ENCODE data around the gene PRUNE2.

Gene PRUNE2

DNA sequence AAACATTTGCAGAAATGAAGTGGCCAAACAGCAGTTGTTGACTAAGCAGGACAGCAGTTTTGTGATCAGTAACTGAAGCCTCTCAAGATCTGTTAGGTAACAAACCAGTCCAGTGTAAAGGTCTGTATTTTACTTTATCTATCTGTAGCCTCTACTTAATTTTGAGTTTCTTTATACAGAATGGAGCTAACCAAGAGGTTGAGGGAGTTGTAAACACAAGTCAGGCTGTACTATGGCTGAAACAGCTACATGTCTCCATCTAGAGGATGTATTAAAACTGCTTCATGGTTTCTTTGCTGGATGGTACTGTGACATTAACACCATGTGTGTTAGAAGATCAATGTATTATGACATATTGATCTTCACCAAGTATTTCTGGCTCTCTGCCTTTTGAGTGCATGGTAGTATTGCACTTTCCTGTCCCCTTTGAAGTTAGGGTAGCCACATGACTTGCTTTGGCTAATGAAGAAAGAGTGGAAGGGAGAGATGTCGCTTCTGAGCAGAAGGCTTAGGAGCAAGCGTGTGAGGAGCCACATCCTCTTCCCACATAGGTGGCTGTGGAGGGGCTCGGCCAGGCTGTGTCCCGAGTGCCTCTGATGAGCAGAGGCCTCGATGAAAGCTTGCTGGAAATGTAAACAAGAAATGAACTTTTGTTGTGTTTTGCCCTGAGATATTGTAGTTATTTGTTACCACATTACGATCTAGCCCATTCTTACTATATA lies 247.2 kb downstream of the PRUNE2 start:
- DNase-seq (ENCODE audit: low read depth in 2 of 2): no peak

DNA sequence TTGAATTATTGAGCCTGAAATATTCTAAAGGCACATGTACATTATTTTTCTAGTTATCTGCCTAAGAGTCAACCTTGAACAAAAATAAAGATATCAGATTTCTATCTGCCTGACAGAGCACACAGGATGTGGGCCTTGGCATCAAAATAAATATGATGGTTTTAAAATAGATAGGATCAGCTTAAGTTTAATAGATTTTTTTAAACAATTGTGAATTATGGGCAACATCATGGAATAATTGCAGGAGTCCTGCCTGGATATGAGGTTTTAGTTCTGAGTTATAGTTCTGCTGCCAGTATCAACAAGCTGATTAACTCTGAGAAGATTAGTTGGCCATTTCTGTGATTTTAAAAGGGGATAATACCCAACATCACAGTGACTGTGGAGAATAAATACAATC lies 248.6 kb downstream of the PRUNE2 start:
- DNase-seq (ENCODE audit: low read depth in 2 of 2): no peak

DNA sequence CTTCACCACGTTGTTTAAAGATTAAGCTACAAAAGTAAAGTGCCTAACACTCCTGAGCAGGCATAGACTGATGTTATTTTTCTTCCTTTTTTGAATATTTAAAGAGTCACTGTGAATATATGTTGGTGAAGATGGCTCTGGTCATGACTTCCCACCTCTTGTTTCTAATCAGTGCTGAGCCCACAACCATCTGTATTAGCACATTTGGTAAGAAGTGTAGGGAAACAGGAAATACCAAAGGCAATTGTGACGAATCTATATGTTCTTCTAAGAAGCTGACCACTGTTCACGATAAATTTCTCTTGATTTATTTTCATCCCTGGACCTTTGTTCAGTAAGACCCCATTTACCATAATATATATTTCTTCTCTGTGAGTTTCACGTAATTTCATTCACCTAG lies 249.9 kb downstream of the PRUNE2 start:
- DNase-seq (ENCODE audit: low read depth in 2 of 2): no peak

GRCh38 chr9:76655121-76655541 lies 250.8 kb downstream of the PRUNE2 start:
- no peak for DNase-seq (ENCODE audit: low read depth in 2 of 2)

DNA sequence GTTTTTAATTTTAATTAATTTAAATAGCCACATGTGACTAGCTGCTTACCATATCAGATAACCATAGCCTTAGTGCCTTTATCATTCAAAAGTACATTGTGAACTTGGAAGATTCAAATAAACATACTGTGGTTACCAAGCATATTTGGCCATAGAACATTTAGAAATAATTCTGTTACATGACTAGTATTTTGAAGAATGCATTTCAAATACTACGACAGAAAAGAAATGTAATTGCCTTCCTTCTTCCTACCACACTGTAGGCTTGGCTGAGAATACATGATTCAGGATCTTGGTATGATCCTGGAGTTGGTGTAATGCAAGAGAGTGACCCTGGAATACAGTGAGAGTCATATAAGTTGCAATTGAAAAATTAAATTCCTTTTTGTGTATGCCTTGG lies 251.3 kb downstream of the PRUNE2 start:
- DNase-seq (ENCODE audit: low read depth in 2 of 2): no peak

GRCh38 chr9:76654051-76654461 lies 251.9 kb downstream of the PRUNE2 start:
- no peak for DNase-seq (ENCODE audit: low read depth in 2 of 2)

DNA sequence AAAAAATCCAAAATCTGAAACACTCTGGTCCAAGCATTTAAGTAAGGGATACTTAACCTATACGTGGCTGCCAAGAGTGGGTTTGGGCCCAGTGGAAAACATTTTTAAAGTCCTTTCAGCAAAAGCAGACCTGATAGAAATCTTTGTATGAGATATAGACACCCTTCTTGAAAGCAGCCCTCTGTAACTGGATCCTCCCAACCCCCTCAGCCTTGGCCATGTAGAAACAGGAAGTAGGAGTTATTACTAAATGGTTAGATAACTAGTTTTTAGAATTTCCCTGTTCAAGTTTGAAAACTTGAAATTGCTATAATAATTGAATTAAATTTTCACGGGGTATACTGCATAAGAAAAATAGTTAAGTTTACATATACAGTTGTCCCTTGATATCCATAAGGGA lies 253.0 kb downstream of the PRUNE2 start:
- no peak for DNase-seq (ENCODE audit: low read depth in 2 of 2)

- DNase-seq (ENCODE audit: low read depth in 2 of 2): no peak
Measured at GRCh38 chr9:76651119-76651705, 254.7 kb downstream of the PRUNE2 start.

DNA sequence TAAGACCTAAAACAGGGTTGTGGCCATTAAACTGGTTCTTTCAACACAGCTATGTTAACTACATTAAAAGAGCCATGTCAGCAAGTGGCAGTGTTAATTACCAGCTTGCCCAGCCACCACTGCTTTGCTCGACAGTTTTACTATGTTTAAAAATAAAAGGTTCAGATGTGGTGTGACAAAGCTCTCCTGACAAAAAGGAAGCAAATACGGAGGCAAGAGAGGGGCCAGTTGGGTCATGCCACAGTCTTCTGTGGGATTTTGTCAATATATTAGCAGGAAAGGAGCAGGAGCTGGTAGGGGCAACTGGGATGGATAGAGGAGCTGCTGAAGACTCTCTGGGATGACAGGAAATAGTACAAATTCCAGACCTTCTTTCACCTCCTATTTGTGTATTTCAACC lies 255.2 kb downstream of the PRUNE2 start:
- DNase-seq (ENCODE audit: low read depth in 2 of 2): no peak

DNA sequence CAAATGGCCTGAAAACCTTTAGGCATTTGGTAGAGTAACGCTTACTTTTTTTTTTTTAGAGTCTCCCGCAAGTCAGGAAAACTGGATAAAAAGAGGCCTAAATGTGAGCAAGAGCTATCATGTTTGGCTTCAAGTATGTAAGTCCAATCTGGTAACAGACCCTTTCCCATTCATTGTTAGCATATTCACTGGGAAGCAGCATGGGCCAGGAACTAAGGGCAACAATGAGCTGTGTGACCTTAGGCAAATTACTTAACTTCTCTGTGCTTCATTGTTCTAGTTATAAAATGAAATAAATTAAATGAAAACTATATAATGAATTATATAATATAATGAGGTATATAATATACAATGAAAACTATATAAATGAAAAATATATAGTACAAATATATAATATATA lies 256.0 kb downstream of the PRUNE2 start:
- DNase-seq (ENCODE audit: low read depth in 2 of 2): no peak

DNA sequence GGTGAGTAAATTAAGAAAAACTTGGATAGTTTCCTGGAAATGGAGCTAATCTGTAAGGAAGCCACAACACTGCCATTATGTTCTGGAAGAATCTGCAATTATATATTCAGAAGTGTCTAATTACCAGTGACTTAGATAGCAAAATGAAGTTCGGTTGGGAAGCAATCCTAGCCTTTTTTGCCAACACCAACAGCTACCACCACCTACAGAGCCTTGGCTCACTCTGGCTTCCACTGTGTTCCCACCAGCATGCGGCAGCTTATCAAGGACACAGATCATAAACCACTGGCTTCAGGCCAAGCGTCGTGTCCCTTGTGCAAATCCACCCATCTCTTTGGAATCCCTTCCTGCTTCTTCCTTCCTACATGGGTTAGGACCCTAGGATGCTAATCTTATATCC lies 259.7 kb downstream of the PRUNE2 start:
- no peak for DNase-seq (ENCODE audit: low read depth in 2 of 2)

DNA sequence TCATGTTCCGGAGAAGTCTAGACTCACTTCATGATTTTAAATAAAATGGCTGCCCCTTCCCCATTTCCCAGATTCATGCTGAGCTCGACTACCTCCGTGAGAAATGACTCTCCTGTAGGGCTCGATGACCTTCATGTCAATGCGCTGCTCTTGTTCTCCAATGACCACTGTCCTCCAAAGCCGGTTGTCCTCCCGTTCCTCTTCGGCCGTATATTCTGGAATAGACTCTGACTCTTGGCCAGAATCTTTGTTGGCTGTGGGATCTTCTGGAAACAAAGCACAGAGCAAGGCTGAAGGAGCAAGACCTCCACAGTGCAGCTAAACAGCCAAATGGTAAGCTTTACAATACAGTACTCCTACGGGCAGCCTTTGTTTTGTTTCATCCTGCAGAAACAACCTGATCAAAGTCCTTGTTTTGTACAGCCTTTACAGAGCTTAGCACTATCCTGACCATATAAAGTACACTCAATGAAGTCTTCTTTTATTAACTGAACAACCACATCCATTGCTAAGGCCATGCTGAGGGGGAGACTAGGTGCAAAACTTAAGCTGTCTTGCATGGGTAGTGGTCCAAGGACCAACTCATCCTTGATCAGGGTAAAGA lies 261.2 kb downstream of the PRUNE2 start:
- no peak for DNase-seq (ENCODE audit: low read depth in 2 of 2)

DNA sequence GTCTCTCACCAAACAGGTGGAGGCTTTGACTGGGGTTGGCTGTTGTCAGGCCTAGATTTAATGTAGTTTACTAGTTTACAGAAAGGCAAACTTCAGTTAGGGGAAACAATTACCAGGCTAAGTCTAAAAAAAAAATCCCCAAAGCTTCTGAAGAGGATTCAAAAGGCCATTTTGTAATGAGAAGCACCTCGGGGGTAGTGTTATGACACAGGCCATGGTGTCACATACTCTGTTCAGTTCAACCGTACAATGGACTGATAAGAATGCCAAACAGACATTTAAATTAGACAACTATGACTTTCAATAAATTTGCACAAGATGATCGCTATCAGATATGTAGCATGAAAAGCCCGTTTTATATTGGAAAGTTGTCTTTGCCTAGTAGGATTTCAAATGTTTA lies 261.7 kb downstream of the PRUNE2 start:
- DNase-seq (ENCODE audit: low read depth in 2 of 2): no peak

DNA sequence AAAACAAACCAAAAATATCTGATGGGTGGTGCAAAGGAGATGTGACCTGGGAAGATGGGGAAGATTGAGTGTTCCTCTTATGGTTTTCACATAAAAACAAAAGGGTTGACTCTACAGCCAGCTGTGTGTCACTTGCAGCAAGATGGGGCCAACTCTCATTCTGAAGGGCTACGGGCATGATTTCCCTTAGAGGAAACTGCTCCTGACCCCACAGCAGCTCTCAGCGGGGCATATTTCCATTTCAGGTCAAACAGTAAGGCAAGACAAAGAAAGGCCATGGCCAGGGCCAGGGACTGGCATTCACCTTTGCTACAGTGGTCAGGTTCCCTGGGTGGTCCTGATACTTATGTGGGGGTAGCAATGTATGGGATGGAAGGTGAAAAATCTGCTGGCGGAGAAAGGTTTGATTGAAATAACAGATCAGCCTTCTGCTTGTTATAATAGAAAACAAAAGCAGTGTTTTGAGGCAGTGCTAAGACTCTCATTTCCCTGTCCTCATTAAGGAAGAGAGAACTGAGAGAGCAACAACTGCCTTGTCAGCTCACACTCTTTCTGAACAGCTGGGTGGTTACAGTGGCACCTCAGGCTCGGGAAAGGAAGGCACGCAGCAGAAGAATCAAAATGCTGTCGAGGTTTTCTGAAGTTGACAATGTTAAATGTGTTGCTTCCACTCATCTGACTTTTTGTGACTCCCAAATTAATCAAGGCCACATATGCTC lies 262.4 kb downstream of the PRUNE2 start:
- DNase-seq (ENCODE audit: low read depth in 2 of 2): no peak

- DNase-seq (ENCODE audit: low read depth in 2 of 2): no peak
Measured at GRCh38 chr9:76642701-76643209, 263.2 kb downstream of the PRUNE2 start.

GRCh38 chr9:76642074-76642473 lies 263.8 kb downstream of the PRUNE2 start:
- DNase-seq (ENCODE audit: low read depth in 2 of 2): no peak

DNA sequence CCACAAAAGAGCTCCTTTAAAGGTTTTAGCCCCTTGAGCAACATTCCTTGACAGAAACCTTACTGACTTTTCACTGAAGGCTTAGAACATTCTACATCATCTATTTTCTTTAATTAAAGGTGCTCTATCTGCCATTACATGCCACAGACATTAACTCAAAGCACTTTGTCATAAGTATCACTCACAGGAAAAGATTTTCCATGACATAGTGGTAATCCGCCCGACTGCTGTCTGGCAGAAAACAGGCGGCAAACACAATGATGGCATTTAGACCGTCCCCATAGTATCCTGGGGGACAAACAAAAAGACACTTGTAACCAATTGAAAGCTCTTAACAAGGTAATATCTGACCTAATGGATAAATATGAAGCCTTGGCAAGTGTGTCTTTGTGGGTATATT lies 267.9 kb downstream of the PRUNE2 start:
- no peak for DNase-seq (ENCODE audit: low read depth in 2 of 2)

DNA sequence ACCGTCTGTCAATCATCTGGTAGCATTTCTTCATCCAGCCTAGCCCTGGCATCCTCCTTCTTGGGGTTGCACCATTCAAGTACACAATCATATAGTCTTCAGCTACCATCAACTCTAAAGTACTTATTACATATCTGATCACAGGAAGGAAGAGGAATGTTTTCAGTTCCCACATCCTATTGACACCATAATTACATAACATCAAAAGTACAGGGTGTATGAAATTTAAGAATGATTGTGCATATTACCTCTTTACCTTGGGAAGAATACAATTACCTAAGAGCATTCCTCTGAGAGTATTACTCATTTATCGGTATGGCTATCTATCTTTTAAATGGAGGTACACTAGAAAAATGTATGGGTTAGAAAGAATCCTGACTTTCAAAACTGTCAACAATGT lies 268.5 kb downstream of the PRUNE2 start:
- DNase-seq (ENCODE audit: low read depth in 2 of 2): no peak

DNA sequence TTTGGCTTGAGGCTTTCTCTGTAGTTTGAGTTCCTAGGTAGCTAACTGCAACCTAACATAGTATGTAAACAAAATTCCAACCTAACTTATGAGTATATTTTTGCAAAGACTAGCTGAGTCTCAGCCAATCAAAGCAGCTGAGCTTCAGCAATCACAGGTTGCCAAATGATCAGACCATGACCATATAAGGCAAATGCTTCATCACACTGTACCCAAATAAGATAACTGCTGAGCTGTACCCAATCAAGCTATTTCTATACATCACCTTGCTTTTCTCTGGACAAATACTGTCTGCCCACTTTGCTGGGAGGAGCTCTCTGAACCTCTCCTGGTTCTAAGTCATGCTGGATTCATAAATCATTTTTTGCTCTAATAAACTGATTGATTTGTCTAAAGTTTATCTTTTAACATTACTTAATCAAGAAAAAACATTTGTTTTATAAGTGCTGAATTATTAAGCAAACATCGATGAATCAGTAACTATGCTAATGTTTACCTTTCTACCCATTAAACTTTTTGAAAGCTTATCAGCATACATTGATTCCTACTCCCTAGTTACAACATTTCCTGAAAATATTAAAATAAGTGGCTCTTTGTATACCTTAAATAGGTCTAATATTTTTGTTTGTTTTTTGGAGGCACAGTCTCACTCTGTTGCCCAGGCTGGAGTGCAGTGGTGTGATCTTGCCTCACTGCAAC lies 271.4 kb downstream of the PRUNE2 start:
- DNase-seq (ENCODE audit: low read depth in 2 of 2): no peak

- DNase-seq (ENCODE audit: low read depth in 2 of 2): no peak
Measured at GRCh38 chr9:76630916-76631315, 275.0 kb downstream of the PRUNE2 start.

- DNase-seq (ENCODE audit: low read depth in 2 of 2): no peak
Measured at GRCh38 chr9:76629205-76629990, 276.5 kb downstream of the PRUNE2 start.

Data from stimulated activated CD8-positive, alpha-beta memory T cell treated with anti-CD3 and anti-CD28 coated beads, Interleukin-7, amount 100 ng/mL, for 1 hour (primary cell).